NT2/D1 (cell line): ENCODE measurements around the gene PNKP.

Experiments used
- SUZ12 ChIP-seq: IDR thresholded peaks from 2 replicates; pipeline ENCODE4 v1.6.1; 2011; ENCODE audit not compliant: insufficient read length, insufficient read depth; ENCODE audit errors: extremely low read depth
- YY1 ChIP-seq: IDR thresholded peaks from 2 replicates; pipeline ENCODE4 v1.6.1; 2011; ENCODE audit not compliant: insufficient read length, insufficient read depth
- ZNF274 ChIP-seq: IDR thresholded peaks from 2 replicates; pipeline ENCODE4 v1.6.1; 2011; ENCODE audit warnings: mild to moderate bottlenecking, low read depth, low read length

DNA sequence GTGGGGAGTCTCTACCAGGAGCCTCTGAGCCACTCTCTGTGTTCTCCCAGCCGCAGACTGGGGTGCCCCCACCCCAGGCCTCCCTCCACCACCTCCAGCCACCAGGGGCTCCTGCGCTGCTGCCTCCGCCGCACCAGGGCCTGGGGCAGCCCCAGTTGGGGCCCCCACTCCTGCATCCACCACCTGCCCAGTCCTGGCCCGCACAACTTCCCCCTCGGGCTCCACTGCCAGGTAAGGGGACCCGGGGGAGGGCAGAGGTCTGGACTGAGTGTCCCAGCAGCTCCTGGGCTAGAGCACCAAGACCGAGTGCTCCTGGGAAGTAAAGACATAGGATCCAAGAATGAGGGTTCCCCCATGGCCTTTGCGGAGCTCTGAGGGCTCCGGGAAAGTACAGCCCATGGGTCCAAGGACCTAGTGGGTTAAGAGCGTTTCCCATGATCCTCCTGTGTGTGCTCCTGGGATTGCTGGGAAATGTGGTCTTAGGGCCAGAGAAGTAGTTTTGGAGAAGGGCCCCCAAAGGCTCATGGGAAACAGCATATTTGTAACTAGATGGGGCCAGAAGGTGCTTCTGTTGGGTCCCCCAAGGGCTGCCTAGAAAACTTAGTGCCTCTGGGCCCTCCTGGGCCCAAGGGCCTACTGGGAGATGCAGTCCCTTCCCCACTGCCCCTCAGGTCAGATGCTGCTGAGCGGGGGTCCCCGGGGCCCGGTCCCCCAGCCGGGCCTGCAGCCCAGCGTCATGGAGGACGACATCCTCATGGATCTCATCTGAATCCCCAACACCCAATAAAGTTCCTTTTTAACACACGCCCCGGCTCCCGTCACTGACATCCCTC lies 31.0 kb downstream of the PNKP start:
- no peak for TF ChIP-seq SUZ12
- no peak for TF ChIP-seq ZNF274
- no peak for TF ChIP-seq YY1
